ENCODE data around the gene PPP1R26.
"Not testable (repeated sequence)": the region's sequence is repeated elsewhere in the genome, so short reads cannot be mapped to it uniquely, and the experiment has no call there.

PPP1R26 gene

DNA sequence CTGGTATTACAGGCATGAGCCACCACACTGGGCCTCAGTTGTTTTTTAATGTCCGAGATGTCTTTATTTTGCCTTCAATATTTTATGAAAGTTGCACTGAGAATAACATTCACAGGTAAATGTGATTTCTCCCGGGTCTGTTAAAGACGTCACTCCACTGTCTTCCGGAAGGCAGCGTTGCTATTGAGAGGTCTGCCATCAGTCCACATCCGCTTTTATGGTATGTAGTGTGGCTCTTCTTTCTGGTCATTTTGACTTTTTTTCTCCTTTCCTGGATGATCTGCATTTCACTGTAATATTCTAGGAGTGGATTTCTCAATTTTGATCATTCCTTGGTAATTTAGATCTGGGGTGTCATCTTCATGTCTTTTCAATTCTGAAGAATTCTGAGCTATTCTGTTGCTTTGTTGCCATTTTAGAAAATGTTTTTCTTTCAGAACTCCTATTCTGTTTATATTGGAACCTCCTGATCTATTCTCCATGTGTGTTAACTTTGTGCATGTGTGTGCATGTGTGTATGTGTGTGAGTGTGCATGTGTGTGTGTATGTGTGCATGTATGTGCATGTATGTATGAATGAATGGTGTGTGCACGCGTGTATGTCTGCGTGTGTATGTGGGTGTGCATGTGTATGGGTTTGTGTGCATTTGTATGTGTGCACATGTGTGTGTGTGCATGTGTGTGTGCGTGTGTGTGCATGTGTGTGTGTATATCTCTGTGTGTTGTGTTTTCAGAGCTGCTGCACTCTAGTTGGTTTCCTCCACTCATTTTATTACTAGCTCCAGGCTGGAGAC is 39.8 kb downstream of the PPP1R26 start:
- DNase-seq (ENCODE audit: insufficient read length, low spot score) (no peak), FAIRE-seq (no peak)

DNA sequence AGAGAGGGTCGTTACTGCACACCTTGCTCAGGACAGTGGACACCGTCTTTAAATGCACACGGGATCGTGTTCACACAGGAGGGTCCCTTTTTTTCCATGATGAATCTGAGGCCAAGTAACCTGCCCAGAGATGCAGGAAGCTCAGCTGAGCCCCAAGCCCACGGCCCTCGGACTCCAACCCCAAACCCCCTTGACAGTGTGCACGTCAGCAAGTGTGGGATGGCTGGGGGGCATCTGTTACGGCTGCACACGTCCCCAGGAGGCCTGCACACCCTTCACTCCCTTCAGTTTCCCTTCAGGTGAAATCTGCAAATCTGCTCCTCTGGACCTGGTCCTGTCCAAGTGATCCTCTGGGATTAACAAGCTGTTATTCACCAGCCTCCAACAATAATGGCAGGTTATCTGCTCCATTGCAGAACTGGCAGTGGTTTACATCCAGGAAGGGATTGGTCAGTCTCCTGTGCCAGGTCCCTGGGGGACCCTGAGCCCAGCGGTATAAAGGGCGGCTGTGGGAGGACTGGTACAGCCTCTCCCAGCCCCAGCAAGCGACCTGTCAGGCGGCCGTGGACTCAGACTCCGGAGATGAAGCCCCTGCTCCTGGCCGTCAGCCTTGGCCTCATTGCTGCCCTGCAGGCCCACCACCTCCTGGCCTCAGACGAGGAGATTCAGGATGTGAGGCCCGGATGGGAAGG is 41.5 kb downstream of the PPP1R26 start, which contains the start of gene LCN1:
Gene LCN1 (plus strand): TSS at position 525 of the 692 bp plus-strand sequence. CDS start 58 bp downstream, at position 583.
- DNase-seq (ENCODE audit: insufficient read length, low spot score) (no peak), FAIRE-seq (no peak)

DNA sequence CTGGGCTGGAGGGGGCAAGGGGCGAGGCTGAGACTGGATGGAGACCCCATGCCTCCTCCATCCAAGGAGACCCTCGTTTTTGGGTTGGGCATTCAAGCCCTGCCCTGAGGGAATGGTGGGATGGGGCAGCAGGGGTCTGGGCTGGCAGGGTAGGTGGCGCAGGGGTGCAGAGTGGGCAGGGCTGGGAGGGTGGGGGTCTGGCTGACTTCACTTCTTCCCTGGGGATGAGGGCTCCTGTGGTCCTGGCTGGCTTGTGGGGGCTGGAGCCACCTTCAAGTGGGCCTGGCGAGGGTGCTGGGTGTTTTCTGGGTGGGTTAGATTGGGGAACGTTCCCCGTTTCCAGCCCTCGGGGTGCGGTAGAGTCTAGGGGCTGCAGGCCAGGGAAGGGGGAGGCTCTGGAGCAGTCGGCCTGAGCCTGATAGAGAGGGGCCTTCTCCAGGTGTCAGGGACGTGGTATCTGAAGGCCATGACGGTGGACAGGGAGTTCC is 42.1 kb downstream of the PPP1R26 start:
- FAIRE-seq, result no peak
- DNase-seq (ENCODE audit: insufficient read length, low spot score), result no peak

DNA sequence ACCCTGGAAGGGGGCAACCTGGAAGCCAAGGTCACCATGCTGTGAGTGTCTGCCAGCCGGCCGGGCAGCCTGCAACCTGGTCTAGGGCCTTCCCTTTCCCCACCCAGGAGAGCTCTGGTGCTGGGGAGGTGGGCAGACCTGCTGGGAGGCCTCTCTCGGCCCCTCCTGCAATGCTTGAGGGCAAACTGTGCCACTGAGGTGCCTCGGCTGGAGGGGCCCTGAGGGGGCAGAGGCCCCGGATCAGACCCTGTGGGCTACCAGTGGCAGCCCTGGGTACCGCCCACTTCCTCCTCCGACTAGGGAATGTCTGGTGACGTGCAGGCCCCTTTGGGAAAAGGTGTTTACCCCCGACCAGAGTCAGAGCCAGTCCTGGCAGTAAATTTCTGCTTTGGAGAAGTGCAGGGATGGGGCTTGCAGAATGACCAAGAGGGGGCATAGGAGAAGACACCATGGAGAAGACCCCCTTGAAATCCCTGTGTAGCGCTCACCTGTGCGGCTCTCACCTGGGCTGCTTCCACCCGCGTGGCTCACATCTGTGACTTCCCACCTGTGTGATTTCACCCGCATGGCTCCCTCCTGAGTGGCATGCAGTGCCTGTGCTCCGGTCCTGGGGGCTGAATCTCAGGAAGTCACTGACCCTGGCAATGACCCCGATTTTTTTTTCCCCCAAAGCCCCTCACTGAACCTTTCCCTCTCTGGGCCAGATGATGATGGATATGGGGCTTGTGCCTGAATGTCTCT is 42.7 kb downstream of the PPP1R26 start:
- FAIRE-seq (no peak), DNase-seq (ENCODE audit: insufficient read length, low spot score) (no peak)

DNA sequence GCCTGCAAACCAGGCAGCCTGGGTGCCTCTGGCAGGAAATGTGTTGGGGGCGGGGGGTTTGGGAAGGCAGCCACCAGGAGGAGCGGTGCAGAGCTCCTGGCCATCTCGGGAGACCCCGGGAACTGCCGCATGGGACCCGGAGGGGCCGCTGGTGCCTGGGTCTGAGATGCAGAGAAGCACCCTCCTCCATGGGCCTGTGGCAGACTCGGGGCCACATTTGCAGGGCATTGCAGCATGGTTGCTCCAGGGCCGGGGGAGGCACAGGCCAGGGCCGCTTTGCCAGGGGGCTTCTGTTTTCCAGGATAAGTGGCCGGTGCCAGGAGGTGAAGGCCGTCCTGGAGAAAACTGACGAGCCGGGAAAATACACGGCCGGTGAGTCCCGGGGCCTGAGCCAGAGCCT is 43.3 kb downstream of the PPP1R26 start:
- DNase-seq (ENCODE audit: insufficient read length, low spot score) (no peak), FAIRE-seq (no peak)

DNA sequence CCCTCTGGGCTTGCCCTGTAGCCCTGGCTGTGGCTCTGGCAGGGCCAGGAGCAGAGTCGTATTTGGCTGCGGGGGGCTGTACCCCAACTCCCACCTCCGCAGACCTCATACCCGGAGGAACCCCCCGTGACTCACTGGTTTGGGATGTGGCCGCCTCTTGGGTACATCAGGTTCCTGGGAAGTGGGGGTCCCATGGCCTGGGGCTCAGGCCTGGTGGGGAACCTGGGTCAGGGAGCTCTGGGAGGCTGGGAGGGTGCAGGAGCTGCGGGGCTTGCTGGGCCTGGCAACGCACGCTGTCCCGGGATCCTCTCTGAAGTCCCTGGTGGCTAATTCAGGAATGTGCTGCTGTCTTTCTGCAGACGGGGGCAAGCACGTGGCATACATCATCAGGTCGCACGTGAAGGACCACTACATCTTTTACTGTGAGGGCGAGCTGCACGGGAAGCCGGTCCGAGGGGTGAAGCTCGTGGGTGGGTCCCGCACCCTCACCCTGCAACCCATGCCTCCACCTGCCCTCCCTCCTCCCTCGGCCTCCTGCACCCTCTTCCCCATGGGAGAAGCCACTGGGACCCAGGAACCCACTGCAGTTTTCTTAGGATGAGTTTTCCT is 44.0 kb downstream of the PPP1R26 start:
- DNase-seq (ENCODE audit: insufficient read length, low spot score) (no peak), FAIRE-seq (no peak)

DNA sequence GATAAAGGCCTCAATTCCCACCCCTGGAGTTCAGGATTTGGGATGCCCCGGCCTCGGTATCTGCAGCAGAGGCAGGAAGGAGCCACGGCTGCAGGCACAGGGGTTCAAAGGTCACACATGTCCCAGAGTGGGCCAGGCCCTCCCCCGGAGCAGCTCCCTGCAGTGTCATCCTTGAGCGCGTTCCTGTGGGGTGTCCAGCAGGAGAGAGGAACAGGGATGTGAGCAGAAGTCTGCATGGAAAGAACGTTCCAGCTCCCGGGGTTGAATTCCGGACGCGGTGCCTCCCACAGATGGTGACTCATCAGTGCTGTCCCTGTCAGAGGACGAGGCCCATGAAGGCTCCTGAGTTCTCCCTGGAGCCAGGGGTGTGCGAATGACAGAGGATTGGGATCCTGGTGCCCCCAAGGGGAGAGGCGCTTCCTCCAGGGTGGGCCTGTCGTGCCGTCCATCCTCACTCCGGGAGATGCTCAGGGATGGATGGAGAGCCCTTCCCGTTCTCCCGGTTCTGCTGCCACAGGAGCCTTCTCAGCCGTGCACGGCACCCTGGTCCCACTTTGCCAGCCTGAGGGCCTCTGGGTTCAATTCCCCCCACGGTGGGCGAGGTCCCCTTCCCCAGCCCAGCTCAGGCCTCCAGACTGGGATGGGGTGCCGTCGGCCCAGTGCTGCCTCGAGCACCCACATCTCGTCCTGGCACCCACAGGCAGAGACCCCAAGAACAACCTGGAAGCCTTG is 44.7 kb downstream of the PPP1R26 start:
- DNase-seq (ENCODE audit: insufficient read length, low spot score), result no peak
- FAIRE-seq, result no peak

DNA sequence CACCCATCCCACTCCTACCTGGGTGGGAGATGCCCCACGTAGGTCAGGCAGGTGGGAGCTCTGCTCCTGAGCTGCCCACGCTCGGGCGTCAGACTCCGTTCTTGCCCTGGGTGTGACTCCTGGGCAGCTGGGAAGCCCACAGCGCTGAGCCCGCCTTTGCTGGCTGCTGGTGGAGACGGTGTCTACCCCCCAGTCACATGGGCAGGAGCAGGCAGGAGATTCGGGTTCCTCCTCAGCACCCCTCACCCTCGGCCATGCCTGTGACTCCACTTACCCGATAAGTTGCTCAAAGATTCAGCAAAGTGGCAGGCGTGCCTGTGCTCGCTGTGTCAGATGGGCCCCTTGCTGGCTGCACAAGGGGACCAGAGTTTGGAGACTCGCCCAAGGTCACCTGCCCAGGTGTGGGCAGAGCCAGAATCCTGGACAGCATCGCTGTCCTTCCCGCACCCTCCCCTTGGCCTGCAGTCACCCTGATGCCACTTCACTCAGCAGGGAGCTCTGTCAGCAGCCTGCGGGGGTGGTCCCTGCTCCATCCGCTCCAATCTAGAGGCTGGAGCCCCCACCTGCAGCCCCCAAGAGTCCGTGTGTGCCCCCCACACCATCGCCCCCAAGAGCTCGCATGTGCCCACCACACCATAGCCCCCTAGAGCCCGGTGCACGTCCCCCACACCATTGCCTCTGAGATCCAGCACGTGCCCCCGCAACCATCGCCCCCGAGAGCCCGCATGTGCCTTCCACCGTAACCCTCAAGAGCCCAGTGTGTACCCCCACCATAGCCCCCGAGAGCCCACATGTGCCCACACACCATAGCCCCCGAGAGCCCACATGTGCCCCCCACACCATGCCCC is 45.9 kb downstream of the PPP1R26 start:
- DNase-seq (ENCODE audit: insufficient read length, low spot score), result no peak
- no peak for FAIRE-seq

DNA sequence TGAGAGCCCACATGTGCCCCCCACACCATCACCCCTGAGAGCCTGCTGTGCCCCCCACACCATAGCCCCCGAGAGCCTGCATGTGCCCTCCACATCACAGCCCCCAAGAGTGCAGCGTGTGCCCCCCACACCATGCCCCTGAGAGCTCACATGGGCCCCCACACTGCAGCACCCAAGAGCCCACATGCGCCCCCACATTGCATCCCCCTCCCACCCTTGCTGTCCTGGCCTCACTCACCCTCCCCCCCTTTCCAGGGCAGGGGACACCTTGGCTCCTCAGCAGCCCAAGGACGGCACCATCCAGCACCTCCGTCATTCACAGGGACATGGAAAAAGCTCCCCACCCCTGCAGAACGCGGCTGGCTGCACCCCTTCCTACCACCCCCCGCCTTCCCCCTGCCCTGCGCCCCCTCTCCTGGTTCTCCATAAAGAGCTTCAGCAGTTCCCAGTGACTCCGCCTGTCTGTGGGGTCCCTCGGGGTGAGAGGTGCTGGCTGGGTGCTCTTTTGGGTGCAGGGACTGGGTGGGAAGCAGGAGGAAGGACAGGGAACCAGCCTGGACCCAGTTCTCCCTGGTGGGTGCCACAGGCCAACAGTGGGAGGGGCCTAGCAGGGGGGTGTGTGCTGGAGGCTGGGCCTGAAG is 46.6 kb downstream of the PPP1R26 start:
- FAIRE-seq, result no peak
- no peak for DNase-seq (ENCODE audit: insufficient read length, low spot score)

DNA sequence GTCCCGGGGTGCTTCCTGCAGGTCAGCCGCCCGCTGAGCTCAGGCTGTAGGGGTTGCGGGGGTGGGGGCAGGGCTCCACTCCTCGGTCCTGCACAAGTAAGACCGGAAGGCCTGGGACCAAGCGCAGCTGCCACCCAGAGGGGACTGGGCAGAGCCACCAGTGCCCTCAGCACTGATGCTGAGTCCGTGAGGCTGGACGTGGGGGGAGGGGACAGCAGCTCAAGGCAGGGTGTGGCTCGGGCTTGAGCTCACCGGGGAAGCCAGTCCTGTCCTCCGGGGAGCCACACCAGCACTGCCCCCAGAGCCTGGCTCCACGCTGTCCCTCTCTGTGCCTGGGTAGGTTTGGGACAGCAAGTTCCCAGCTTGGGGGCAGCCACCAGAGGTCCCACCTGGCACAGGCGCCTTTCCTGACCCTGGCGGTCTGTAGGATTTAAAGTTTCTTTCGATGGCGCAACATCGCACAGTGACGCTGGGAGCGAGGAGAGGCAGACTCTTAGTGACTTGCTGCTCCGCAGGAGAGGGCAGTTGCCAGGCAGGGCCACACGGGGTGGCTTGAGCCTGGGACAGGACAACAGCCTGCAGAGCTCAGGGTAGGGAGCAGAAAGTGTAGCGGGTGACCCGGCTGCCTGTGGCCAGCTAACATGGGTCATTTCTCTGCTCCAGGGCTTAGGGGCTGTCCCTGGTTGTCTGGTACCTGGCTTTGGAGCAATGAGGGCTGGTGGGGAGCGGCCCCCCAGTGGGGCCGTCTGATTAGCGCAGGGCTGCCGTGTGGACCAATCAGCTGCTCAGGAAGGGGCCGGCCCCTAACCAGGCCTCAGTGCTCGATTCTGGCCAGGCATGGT is 47.4 kb downstream of the PPP1R26 start:
- FAIRE-seq (no peak), DNase-seq (ENCODE audit: insufficient read length, low spot score) (no peak)

DNA sequence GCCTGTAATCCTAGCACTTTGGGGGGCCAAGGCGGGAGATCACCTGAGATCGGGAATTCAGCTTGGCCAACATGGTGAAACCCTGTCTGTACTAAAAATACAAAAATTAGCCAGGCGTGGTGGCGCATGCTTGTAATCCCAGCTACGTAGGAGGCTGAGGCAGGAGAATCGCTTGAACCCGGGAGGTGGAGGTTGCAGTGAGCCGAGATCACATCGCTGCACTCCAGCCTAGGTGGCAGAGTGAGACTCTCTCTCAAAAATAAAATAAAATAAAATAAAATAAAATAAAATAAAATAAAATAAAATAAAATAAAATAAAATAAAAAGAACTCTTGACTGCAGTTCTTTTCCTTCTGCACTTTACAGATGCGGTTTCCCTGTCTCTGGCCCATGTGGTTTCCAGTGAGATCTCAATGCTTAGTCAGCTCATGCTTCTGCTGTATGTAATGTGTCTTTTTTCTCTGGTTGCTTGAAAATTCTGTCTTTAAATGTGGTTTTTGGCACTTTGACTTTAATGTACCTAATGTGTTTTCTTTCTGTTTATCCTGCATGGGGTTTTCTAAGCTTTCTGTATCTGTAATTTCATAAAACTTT is 49.4 kb downstream of the PPP1R26 start:
- not testable (repeated sequence) for DNase-seq (ENCODE audit: insufficient read length, low spot score); FAIRE-seq

DNA sequence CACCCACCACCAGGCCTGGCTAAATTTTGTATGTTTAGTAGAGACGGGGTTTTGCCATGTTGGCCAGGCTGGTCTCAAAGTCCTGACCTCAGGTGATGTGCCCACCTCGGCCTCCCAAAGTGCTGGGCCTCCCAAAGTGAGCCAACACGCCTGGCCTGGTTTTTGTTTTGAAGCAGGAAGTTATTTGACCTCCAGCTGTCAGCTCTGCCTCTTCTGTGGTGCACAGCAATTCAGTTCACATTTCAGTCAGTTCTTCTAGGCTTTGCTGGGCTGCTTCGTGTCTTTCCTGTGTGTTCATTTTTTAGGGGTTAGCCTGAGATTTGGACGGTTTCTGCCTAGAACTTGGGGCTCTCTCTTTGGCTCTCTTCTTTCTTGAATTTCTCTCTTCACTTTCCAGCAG is 50.6 kb downstream of the PPP1R26 start:
- FAIRE-seq (no peak), DNase-seq (ENCODE audit: insufficient read length, low spot score) (no peak)

DNA sequence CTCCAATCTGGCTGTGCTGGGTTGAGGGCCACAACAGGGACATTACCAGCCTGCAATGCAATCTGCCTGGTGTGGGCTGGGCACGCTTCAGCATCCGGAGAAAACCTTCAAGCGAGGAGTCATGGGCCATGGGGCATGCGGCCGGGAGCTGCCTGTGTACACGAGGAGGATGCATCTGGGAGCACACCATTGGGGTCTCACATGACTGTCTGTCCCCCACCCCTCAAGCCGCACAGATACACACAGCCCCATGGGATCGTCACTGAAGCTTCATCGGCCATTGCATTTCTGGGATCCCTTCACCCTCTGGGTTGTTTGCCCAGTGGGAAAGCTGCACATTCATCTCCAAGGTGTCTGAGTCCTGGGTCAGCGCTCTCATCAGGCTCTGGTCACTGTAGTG is 51.5 kb downstream of the PPP1R26 start:
- DNase-seq (ENCODE audit: insufficient read length, low spot score) (no peak), FAIRE-seq (no peak)

DNA sequence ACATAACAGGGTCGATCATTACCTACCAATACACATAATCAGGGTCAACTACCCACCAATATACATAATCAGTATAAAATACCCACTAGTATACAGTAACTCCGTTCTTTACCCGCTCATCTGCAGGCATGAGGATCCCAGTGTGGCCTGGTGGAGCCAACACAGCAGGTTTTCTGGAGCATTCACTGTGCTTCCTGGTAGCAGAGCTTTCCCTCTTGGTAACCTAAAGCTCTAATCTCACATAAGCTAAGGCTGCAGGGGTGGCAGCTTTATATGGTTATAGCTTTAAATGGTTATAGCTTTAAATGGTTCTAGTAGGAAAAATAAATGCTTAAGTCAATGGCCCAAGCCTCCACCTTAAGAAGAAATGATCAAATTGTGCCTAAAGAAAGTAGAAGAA is 53.5 kb downstream of the PPP1R26 start:
- no peak for DNase-seq (ENCODE audit: insufficient read length, low spot score)
- FAIRE-seq, result no peak

DNA sequence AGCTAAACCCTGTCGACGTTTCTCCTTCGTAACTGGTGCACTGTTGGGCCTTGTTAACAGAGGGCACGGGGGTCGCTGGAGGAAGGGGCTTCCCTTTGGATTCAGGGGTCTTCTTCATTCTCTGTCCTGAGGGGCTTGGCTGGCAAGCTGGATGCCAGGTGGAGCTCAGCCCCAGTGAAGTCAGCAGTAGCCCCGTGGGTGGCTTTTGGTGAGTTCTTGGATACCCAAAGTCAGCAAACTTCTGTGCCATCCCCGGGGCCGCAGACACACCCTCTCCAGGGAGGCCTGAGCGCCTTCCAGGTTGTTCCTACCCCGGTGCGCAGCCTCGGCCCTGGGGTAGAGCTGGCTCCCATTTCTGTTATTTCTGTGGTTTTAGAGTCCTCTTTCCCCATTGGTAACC is 54.1 kb downstream of the PPP1R26 start:
- no peak for DNase-seq (ENCODE audit: insufficient read length, low spot score)
- FAIRE-seq, result no peak

DNA sequence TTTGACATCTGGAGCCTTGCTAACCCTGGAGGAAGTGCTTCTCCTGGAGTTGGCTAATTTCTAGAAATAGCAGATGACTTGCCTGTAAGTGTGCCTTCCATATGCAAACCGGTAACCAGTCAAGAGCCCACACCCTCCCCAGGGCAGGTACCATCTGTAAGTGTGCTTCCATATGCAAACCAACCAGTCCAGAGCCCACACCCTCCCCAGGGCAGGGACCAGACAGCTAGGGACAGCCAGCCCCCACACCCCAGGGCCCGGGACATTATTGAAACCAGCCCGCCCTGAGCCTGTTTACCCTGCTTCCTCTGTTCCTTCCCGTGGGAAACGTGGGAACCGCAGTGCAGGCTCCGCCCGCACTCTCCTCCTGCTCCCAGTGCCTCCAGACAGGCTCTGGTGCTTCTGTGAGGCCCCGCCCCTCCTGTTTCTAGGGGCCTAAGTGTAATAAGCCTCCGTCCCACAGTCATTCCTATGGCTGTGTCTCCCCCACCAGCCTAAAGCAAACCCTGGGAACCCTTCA is 54.7 kb downstream of the PPP1R26 start:
- FAIRE-seq; DNase-seq (ENCODE audit: insufficient read length, low spot score): not testable (repeated sequence)

DNA sequence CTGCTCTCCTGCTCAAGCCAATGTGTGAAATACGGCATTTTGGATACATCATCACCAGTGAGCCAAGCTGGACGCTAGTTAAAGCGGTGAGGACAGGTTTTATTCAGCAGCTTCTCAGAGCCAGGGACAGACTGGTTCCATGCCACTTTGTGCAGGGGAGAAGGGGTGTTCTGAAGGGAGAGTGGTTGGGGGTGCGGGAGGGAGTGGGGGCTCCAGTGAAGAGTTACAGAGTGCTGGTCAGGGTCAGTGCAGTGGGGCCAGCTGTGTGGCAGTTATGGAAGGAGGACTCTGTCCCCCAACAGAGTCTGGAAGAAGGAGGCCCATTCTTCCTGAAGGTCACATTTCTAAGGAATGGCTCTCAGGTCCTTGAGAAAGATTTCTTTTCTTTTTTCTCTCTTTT is 55.2 kb downstream of the PPP1R26 start:
- not testable (repeated sequence) for FAIRE-seq; DNase-seq (ENCODE audit: insufficient read length, low spot score)

Measured in GM19239 (cell line).